ENCODE data around the gene VLDLR. TPM values are rescaled to one million over a fixed set of nuclear protein-coding genes. Genes with fewer than 3 reads are reported as not detected.

The VLDLR gene
- total and polyA plus RNA-seq, 2 experiments from 2014 or later = 12.2 to 20.4 TPM

GRCh38 chr9:2618289-2618688 lies 3.3 kb upstream of the VLDLR start:
- TF ChIP-seq CTCF (IDR thresholded peaks at IDR 0.05; ENCODE audit: poor library complexity) = no peak
- TF ChIP-seq EZH2 (IDR thresholded peaks at IDR 0.05; ENCODE audit: borderline replicate concordance) = no peak
- no peak for TF ChIP-seq EZH2phosphoT487 (IDR thresholded peaks at IDR 0.05; ENCODE audit: low read depth, severe bottlenecking, unreplicated experiment)
- Histone ChIP-seq H3K79me2 (peaks cover 4% of the 10 kb centered on the region), H3K36me3 (replicated peaks; ENCODE audit: insufficient read depth, low read depth) (no peaks in the 10 kb centered on the region), H3K4me3 (no peak overlapping the region), H3K27me3 (peaks cover 32% of the 10 kb centered on the region), H3K9me2 (replicated peaks; ENCODE audit: insufficient read depth) (no peaks in the 10 kb centered on the region), H4K20me1 (ENCODE audit: insufficient read depth, poor library complexity, severe bottlenecking) (no peaks in the 10 kb centered on the region), H3K4me1 (ENCODE audit: insufficient read depth) (peaks cover 7% of the 10 kb centered on the region), H3K27ac (no peak overlapping the region), H3K9me3 (ENCODE audit: low read depth) (no peaks in the 10 kb centered on the region), H2AFZ (no peak overlapping the region), H3K4me2 (no peak overlapping the region)
- no peak for DNase-seq (ENCODE audit: low spot score)
- 83% methylated on average over 1 of the region's 1 CpG for WGBS (ENCODE audit: low lambda C conversion rate, missing lambda C conversion rate)

GRCh38 chr9:2620919-2621721 lies 467 bp upstream of the VLDLR start:
- H2AFZ ChIP-seq = peak overlapping the region; percentile 93
- H3K36me3 ChIP-seq (replicated peaks; ENCODE audit: insufficient read depth, low read depth) = no peaks in the 10 kb centered on the region
- peaks cover 48% of the 10 kb centered on the region for H3K27me3 ChIP-seq
- H3K79me2 ChIP-seq = peaks cover 24% of the 10 kb centered on the region
- H3K27ac ChIP-seq = peak overlapping the region; percentile 44
- H4K20me1 ChIP-seq (ENCODE audit: insufficient read depth, poor library complexity, severe bottlenecking) = no peaks in the 10 kb centered on the region
- H3K4me2 ChIP-seq = peak overlapping the region; percentile 97
- no peaks in the 10 kb centered on the region for H3K9me2 ChIP-seq (replicated peaks; ENCODE audit: insufficient read depth)
- peak; percentile 84 for DNase-seq (ENCODE audit: low spot score)
- no peak for TF ChIP-seq CTCF (IDR thresholded peaks at IDR 0.05; ENCODE audit: poor library complexity)
- H3K9me3 ChIP-seq (ENCODE audit: low read depth) = no peaks in the 10 kb centered on the region
- peak overlapping the region; percentile 98 for H3K4me3 ChIP-seq
- 4% methylated on average over 44 of the region's 66 CpGs for WGBS (ENCODE audit: low lambda C conversion rate, missing lambda C conversion rate)
- peaks cover 16% of the 10 kb centered on the region for H3K4me1 ChIP-seq (ENCODE audit: insufficient read depth)

GRCh38 chr9:2622461-2623287 lies 1.1 kb downstream of the VLDLR start:
- no peaks in the 10 kb centered on the region for H3K9me2 ChIP-seq (replicated peaks; ENCODE audit: insufficient read depth)
- H3K4me2 ChIP-seq = peak overlapping the region; percentile 97
- peaks cover 16% of the 10 kb centered on the region for H3K4me1 ChIP-seq (ENCODE audit: insufficient read depth)
- peak overlapping the region; percentile 98 for H3K4me3 ChIP-seq
- TF ChIP-seq CTCF (IDR thresholded peaks at IDR 0.05; ENCODE audit: poor library complexity) (no peak), EZH2 (IDR thresholded peaks at IDR 0.05; ENCODE audit: borderline replicate concordance) (peak; percentile 57)
- H3K27ac ChIP-seq = peak overlapping the region; percentile 80
- H3K36me3 ChIP-seq (replicated peaks; ENCODE audit: insufficient read depth, low read depth) = no peaks in the 10 kb centered on the region
- peak; percentile 53 for DNase-seq (ENCODE audit: low spot score)
- no peaks in the 10 kb centered on the region for H3K9me3 ChIP-seq (ENCODE audit: low read depth)
- H2AFZ ChIP-seq = peak overlapping the region; percentile 93
- 1% methylated on average over 79 of the region's 82 CpGs for WGBS (ENCODE audit: low lambda C conversion rate, missing lambda C conversion rate)
- H4K20me1 ChIP-seq (ENCODE audit: insufficient read depth, poor library complexity, severe bottlenecking) = no peaks in the 10 kb centered on the region
- H3K79me2 ChIP-seq = peaks cover 32% of the 10 kb centered on the region
- peaks cover 48% of the 10 kb centered on the region for H3K27me3 ChIP-seq

All from hepatocyte (in vitro differentiated cells).